Muscle of arm (tissue), 12 donors: ENCODE measurements around the gene RORC. TPM values are rescaled to one million over a fixed set of nuclear protein-coding genes. Genes with fewer than 3 reads are reported as not detected.

Experiments used
- DNase-seq: peaks from one replicate; pipeline ENCODE4 v3.0.0-alpha.2; 2013
- polyA plus RNA-seq, 12 donors: library from polyadenylated mRNA; unstranded; fragments of 120-200 nt; gene quantifications; one replicate each; pipeline ENCODE4 v1.2.1, GENCODE V29; 2013; ENCODE audit not compliant: insufficient read length in 12 of 12

Gene RORC
- polyA plus RNA-seq, 12 donors = 1.8 to 12.2 (median 6.2) TPM; not detected in 1

GRCh38 chr1:151851886-151852285 lies 20.3 kb upstream of the RORC start:
- no peak for DNase-seq

- no peak for DNase-seq
Measured at GRCh38 chr1:151849871-151850270, 18.3 kb upstream of the RORC start.

DNA sequence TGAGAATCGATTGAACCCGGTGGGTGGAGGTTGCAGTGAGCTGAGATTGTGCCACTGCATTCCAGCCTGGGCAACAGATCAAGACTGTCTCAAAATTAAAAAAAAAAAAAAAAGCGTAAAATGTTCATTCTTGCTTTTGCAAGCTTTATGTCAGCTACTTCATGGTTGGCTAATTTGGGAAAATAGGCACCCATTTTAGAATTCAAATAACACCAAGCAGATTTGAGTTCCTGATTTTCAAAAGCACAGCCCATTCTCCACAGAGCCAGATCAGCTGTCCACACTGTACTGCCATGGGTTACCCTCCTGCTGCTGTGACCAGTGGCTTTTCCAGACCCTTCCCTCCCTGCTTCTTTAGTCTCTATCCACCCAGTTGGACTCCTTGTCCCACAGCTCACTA lies 17.5 kb upstream of the RORC start:
- DNase-seq = no peak

GRCh38 chr1:151847867-151848596 lies 16.4 kb upstream of the RORC start:
- no peak for DNase-seq

- no peak for DNase-seq
Measured at GRCh38 chr1:151846686-151847237, 15.2 kb upstream of the RORC start.

DNA sequence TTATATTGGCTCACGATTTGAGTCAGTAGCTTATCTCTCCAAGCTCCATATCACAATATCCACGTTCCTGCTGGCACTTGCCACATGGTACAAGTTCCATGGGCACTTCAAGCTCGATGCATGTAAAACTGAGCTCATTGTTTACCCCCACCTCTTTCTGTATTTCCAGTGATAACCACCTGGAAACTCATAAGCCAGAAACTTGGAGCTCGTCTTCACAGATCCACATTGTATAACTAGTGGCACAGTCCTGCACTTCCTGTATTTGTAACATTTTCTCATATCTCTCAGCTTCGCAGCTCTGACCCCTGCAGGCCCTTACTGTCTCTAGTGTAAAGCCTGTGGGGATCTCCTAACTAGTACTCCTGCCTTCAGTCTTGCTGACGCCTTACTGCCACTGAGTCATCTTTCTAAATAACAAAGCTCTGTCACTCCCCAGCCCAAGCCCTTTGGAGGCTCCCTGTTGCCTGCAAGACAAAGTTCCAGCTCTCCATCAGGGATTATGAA lies 14.5 kb upstream of the RORC start:
- no peak for DNase-seq

GRCh38 chr1:151843398-151843797 lies 11.8 kb upstream of the RORC start:
- DNase-seq = no peak

GRCh38 chr1:151841141-151841540 lies 9.5 kb upstream of the RORC start:
- DNase-seq = no peak

GRCh38 chr1:151840421-151840820 lies 8.8 kb upstream of the RORC start:
- no peak for DNase-seq

DNA sequence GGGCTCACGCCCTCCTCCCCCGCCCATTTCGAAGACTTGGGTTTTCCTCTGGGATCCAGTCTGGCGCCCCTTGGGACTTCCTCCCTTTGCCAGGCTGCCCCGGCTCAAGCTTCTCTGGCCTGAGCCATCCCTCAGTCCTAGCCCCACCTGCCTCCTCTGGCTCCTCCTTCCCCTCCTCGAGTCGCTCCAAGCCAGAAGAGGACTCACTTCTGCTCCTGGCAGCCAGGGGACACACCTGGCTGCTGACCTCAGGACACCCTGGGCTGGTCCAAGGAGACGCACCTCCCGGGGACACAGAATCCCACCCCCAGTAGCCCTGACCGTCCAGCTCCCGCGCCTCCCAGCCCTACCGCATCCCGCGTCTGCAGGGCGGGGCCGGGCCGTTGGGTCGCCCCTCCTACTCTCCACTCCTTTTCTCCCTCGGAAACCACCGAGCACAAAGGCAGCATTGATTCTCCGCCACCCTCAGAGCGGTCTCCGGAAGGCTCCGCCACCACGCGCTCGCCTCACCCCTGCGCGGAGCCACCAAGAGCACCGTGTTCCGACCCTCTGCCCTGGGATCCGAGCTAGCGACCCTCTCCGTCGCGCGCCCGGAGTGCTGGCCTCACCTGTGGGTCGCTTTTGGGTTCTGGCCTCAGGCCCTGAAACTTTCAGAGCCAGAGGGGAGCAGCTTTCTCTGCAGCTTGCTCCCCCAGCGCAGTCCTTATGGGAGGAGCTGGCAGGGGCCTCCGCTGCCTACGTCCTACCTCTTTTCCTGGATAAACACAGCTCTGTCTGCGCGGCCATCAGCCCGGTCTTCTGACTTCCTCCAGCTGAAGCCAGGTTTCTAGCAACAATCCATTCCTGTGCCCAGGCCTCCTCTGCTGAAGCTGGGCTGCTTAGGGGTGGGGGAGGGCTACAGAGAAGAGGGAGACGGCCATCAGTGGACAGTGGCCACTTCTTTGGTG lies 8.1 kb upstream of the RORC start, which contains the start of gene C2CD4D:
Gene C2CD4D (minus strand): TSS at position 364 of the 947 bp plus-strand sequence. CDS start 831 bp downstream, outside the sequence.
- DNase-seq = no peak

DNA sequence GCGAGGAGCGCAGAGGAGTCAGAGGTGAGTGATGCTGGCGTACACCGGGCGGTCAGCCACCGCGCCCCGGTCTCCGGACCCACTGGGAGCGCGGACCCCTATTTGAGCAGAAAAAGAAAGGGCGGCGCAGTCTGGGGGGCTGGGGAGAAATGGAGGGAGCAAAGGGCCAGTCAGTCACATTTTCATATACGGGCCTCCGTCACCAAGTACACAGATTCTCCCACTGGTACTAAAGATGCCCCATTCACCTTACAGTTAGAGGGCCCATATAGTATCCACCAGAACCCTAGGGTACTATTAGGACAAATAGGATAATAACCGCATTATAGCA lies 7.4 kb upstream of the RORC start:
- no peak for DNase-seq

DNA sequence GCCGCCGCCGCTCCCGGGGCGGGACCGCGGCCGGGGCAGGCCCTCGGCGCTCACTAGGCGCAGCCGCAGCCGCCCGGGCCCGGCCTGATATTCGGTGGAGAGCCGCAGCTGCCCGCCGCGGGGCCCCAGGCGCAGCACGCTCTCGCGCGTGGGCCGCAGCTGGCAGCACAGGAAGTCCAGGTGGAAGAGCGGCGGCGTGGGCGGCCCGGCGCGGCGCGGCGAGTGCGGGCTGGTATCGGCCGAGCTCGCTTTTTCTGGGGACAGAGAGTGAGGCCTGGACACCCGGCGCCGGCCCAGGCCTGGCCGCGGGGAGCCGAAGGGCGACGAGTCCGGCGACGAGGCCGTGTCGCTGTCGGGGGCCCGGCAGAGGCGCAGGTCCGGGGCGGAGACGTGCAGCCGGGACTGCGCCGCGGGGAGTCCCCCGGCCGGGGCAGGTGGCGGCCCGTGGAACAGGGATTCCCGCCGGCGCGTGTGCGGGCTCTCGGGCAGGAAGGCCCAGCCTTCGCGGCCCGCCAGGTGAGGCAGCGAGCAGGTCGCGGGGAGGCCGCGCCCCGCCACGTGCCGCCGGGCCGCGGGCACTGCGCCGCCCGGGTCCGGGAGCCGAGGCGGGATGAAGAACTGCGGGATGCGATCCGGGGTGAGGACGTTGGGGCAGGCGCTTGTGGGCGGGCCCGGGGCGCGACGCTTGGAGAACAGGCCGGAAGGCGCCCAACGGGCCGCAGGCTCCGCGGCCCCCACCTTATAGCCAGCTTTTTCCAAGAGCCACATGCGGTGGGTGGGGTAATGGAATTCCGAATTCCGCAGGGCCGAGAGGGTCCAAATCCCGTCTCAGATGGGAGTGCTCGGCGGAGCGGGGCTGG lies 6.8 kb upstream of the RORC start:
- DNase-seq = no peak

- no peak for DNase-seq
Measured at GRCh38 chr1:151837884-151838221, 6.3 kb upstream of the RORC start.

DNA sequence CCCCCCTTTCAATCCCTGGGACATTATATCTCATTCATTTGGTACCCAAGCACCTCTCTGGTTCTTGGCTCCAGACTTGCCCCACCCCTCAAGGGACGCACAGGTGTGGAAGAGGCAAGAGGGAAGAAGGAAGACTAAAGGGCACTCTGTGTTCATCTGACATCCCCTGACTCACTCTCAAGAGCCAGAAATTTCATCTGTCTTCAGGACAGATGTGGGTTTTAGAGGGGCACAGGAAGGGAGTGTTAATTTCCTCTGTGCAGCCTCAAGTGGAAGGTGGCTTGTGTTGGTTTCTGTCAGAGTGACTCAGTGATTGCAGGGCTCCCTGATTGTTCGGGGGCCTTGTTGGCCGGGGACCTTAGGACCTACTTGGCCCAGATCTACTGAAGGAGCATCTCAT lies 5.6 kb upstream of the RORC start:
- no peak for DNase-seq

DNA sequence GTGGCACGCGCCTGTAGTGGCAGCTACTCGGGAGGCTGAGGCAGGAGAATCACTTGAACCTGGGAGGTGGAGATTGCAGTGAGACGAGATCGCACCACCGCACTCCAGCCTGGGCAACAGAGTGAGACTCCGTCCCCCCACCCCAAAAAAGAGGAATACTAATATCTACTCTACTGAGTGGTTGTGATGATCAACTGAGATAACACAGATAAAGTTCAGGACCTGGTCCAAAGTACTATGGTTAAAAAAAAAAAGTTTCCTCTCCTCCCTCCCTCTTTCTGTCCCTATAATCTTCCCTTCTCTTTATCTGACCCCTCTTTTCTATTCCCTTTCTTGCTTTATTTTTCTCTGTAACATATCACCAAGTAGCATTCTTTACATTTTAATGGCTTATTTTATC lies 4.0 kb upstream of the RORC start:
- DNase-seq = no peak

- DNase-seq = no peak
Measured at GRCh38 chr1:151834239-151834638, 2.6 kb upstream of the RORC start.

GRCh38 chr1:151833172-151833900 lies 1.7 kb upstream of the RORC start:
- DNase-seq = no peak

- DNase-seq = no peak
Measured at GRCh38 chr1:151832318-151832980, 847 bp upstream of the RORC start.

- DNase-seq = no peak
Measured at GRCh38 chr1:151831256-151831591, 378 bp downstream of the RORC start.

DNA sequence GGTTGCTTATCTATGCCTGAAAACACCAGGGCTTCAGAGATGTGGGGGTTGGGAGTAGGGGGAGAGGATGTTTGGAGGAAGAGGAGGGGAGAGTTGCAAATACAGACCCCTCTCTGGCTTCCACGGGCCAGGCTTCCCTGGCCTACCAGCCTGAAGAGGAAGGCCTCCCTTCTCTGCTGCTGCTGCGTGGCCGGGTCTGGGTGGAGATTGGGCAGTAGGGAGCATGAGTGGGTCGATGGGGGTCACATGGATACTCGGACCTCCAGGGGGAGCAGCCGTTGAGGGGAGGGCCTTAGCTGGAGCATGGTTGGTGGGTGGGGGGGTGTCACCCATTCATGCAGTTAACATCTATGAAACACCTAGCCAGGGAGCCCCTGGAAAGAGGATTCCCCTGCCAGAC lies 1.5 kb downstream of the RORC start:
- DNase-seq = no peak
